Breast epithelium (tissue), 4 donors: ENCODE results near the gene LPCAT2. TPM values are rescaled to one million over a fixed set of nuclear protein-coding genes. Genes with fewer than 3 reads are reported as not detected.

Experiments
- DNase-seq, 2 donors: peaks; one replicate each; pipeline ENCODE4 v3.0.0-alpha.2; 2019; ENCODE audit warnings: low spot score in 2 of 2
- H3K27ac ChIP-seq, 2 donors: fragments of 200-600 bp; sonication (generic) in 1 of 2; one replicate each; pipeline ENCODE4 v1.5.1; 2016 to 2019; ENCODE audit warnings: mild to moderate bottlenecking in 1 of 2
- H3K27me3 ChIP-seq, 2 donors: fragments of 200-600 bp; sonication (generic) in 1 of 2; one replicate each; pipeline versions ENCODE4 v1.5.1 to v1.6.0; 2017 to 2019; ENCODE audit warnings: control low read depth in 1 of 2, mild to moderate bottlenecking in 1 of 2
- H3K36me3 ChIP-seq: fragments of 200-600 bp; one replicate; pipeline ENCODE4 v1.5.1; 2019
- H3K4me1 ChIP-seq, 2 donors: fragments of 200-600 bp; sonication (generic); one replicate each; pipeline ENCODE4 v1.5.1; 2016 to 2019; ENCODE audit warnings: control low read depth in 1 of 2
- H3K4me3 ChIP-seq, 3 donors: fragments of 200-600 bp; sonication (generic); 1 replicate in 2 of 3; 2 replicates in 1 of 3; pipeline ENCODE4 v1.5.1; 2016 to 2019; ENCODE audit warnings: mild to moderate bottlenecking in 3 of 3, moderate library complexity in 2 of 3
- H3K9me3 ChIP-seq, 2 donors: fragments of 200-600 bp; sonication (generic) in 1 of 2; one replicate each; pipeline ENCODE4 v1.5.1; 2016 to 2019; ENCODE audit warnings: control low read depth in 1 of 2
- CTCF ChIP-seq, 3 donors: fragments of 450-650 bp; IDR thresholded peaks; one replicate each; pipeline ENCODE4 v1.5.1; 2016 to 2017; ENCODE audit warnings: antibody characterized with exemption in 3 of 3, mild to moderate bottlenecking in 3 of 3, moderate library complexity in 3 of 3
- POLR2A ChIP-seq: fragments of 450-650 bp; IDR thresholded peaks from one replicate; pipeline ENCODE4 v1.6.1; 2016; ENCODE audit warnings: antibody characterized with exemption, mild to moderate bottlenecking, moderate library complexity
- POLR2AphosphoS5 ChIP-seq, 3 donors: sonication (generic); formaldehyde crosslinking; IDR thresholded peaks; one replicate each; pipeline ENCODE4 v1.6.1; 2017; ENCODE audit warnings: antibody characterized with exemption in 3 of 3
- intact Hi-C: fragments of 100-400 bp; cut with DNase I; formaldehyde crosslinking; loops from one replicate; pipeline ENCODE4 v1.15.1; 2023; ENCODE audit warnings: low total_unique reads
- total RNA-seq, 3 donors: library from RNA; depleted of rRNA; stranded (reverse); fragments of >200 nt; gene quantifications; one replicate each; pipeline ENCODE4 v1.1.0, GENCODE V29; 2016

Gene LPCAT2
- total RNA-seq, 3 donors from 2014 or later = 12.3 to 35.9 (median 24.3) TPM

- Histone ChIP-seq H3K36me3 (no peaks in the 10 kb centered on the region), H3K4me3 (no peak overlapping the region), H3K27ac (no peak overlapping the region), H3K9me3 (no peaks in the 10 kb centered on the region), H3K27me3 (no peaks in the 10 kb centered on the region), H3K4me1 (no peaks in the 10 kb centered on the region)
- no peak for TF ChIP-seq CTCF (IDR thresholded peaks at IDR 0.05)
- no peak for TF ChIP-seq POLR2A
- TF ChIP-seq POLR2AphosphoS5 (IDR thresholded peaks at IDR 0.05) = no peak
- DNase-seq = no peak
- intact Hi-C loops = no loop called here
These were observed 61.3 kb downstream of the LPCAT2 start for GRCh38 chr16:55570159-55570558.

GRCh38 chr16:55571191-55571897, 62.5 kb downstream of the LPCAT2 start:
- intact Hi-C loops = no loop called here
- TF ChIP-seq CTCF (IDR thresholded peaks at IDR 0.05) = no peak
- no peak for TF ChIP-seq POLR2A
- no peak for TF ChIP-seq POLR2AphosphoS5 (IDR thresholded peaks at IDR 0.05)
- H3K27ac ChIP-seq = no peak overlapping the region

GRCh38 chr16:55572439-55572838, 63.6 kb downstream of the LPCAT2 start:
- H3K4me3 ChIP-seq = no peak overlapping the region
- H3K36me3 ChIP-seq = no peaks in the 10 kb centered on the region
- H3K4me1 ChIP-seq = no peaks in the 10 kb centered on the region
- H3K27ac ChIP-seq = no peak overlapping the region
- no peaks in the 10 kb centered on the region for H3K27me3 ChIP-seq
- H3K9me3 ChIP-seq = no peaks in the 10 kb centered on the region
- intact Hi-C loops = no loop called here
- no peak for TF ChIP-seq POLR2A
- no peak for TF ChIP-seq CTCF (IDR thresholded peaks at IDR 0.05)
- TF ChIP-seq POLR2AphosphoS5 (IDR thresholded peaks at IDR 0.05) = no peak
- no peak for DNase-seq

More at GRCh38 chr16:55571191-55571897, 62.5 kb downstream of the LPCAT2 start:
- H3K27me3 ChIP-seq = no peaks in the 10 kb centered on the region
- no peak overlapping the region for H3K4me3 ChIP-seq
- no peaks in the 10 kb centered on the region for H3K36me3 ChIP-seq
- H3K9me3 ChIP-seq = no peaks in the 10 kb centered on the region
- no peaks in the 10 kb centered on the region for H3K4me1 ChIP-seq
- DNase-seq = no peak

DNA sequence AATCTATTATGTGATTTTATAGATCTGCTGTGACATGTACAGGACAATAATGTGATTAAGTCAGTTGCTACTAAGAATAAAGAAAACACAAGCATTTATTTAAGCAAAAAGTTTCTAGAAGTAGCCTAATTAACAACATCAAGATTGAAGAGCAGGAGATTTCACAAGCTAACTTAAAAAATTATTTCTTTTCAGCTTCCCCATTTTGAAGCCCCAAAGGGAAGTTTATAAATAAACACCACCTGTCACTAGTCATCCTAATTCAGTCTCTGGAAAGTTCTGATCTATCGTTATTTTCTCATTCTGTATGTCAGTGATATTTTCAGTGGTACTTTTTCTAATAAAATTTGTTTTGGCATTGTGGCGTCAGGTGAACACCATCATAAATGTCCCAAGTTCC, 65.9 kb downstream of the LPCAT2 start:
- Histone ChIP-seq H3K36me3 (no peaks in the 10 kb centered on the region), H3K4me1 (no peaks in the 10 kb centered on the region), H3K9me3 (no peaks in the 10 kb centered on the region), H3K27me3 (no peaks in the 10 kb centered on the region), H3K4me3 (no peak overlapping the region), H3K27ac (no peak overlapping the region)
- TF ChIP-seq CTCF (IDR thresholded peaks at IDR 0.05) (no peak), POLR2AphosphoS5 (IDR thresholded peaks at IDR 0.05) (no peak), POLR2A (no peak)
- intact Hi-C loops = no loop called here
- no peak for DNase-seq

GRCh38 chr16:55575496-55575895, 66.6 kb downstream of the LPCAT2 start:
- no peak for DNase-seq
- H3K4me3 ChIP-seq = no peak overlapping the region
- no peak for TF ChIP-seq CTCF (IDR thresholded peaks at IDR 0.05)
- no peaks in the 10 kb centered on the region for H3K9me3 ChIP-seq
- no peak overlapping the region for H3K27ac ChIP-seq
- no peaks in the 10 kb centered on the region for H3K27me3 ChIP-seq
- no peaks in the 10 kb centered on the region for H3K36me3 ChIP-seq
- H3K4me1 ChIP-seq = no peaks in the 10 kb centered on the region
- intact Hi-C loops = no loop called here
